Measurements from ENCODE around the gene ABHD6.
"Not testable (repeated sequence)": the region's sequence is repeated elsewhere in the genome, so short reads cannot be mapped to it uniquely, and the experiment has no call there.

Gene ABHD6

DNA sequence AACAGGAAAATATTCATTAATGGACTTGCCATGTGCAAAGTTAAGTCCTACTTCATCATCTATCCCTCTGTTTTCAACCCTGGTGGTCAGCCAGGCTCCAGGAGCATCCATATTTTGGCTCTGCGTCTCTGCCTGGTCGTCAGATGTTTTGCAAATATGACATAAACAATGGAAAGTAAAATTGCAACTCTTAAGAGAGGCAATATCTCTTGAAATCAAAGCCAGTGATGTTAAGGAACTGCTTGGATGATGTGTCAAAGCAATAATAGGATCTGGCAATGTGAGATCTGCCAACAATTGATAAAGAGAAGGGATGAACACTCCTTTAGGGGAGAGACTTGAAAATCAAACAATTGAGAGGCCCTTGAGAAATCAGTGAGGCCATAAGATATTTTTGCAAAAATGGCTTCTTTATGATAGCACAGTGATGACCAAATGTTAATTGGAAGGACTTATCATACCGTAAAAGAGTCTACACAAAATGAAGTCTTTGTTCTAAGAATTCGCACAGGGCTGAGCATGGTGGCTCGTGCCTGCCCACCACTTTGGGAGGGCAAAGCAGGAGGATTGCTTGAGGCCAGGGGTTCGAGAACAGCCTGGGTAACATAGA is 6.5 kb downstream of the ABHD6 start:
- no peak for DNase-seq

DNA sequence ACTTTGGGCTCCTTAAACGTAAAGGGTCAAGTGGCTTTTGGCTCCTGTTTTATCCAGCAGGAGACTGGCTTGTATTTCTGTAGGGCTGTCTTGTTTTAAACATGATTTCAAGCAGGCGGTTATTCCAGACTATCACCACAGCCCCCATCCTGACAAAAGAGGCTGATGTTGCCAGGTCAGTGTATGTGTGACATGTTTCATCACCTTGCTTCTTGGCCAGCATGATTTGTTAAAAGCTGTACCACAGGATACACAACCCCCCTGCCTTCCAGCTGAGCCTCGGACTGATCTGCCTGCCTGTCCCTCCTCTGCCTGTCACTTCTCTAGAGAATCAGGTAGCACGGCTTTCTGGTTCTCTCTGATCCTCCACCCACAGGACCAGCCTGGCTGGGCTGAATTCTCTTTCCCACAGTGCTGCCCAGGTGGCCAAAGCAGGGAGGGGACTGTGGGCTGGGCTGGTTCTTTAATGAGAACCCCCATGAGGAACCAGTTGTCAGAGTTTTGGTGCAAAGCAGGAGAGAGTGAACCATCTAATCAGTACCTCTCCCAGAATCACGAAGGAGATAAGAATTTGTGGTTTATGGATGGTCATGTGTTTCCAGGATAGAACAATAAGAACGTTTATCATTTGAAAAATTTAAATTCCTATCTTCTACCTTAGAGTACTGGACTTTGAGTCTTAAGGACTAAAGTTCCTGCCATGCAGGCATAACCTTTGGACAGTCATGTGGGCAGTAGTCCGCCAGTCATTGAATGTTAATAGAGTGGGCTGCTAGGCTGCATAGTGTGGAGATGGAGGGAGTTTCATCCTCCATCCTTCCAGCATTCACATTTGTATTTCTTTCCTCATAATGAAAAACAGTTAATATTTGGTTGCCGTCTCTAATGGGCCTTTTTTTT is 8.8 kb downstream of the ABHD6 start:
- no peak for DNase-seq

DNA sequence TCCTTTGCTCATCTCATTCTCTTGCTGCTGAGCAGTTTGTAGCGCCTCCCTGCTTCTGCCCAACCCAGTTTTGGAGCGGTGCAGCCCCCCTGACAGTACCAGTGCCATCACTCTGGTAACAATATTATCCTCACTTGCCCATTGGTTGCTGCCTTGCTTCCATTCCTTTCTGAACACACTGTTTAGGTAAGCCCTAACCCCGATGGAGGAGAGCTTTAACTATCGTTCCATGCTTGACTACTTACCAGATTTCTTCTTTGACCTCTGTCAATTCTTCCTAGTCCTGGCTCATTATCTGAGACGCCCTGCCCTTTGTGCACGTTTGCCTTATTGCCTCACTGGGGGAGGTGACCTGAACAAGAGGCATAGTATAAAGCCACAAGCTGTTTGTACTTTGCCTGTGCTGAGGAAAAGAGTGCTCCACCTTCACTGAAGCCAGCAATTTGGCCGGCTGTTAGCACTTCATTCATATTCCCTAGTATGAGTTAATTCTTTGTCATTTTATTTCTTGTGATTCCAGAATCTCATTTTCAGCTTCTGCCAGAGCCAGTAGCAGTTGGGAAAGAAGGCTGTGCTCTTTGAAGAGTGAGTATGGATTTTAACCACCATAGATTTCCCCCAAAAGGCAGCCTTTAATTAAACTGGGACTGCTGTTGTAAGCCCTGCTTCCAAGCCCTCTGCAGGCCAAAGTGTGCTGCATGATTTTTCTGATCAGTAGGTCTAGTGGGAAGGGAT is 11.9 kb downstream of the ABHD6 start:
- DNase-seq: no peak

DNA sequence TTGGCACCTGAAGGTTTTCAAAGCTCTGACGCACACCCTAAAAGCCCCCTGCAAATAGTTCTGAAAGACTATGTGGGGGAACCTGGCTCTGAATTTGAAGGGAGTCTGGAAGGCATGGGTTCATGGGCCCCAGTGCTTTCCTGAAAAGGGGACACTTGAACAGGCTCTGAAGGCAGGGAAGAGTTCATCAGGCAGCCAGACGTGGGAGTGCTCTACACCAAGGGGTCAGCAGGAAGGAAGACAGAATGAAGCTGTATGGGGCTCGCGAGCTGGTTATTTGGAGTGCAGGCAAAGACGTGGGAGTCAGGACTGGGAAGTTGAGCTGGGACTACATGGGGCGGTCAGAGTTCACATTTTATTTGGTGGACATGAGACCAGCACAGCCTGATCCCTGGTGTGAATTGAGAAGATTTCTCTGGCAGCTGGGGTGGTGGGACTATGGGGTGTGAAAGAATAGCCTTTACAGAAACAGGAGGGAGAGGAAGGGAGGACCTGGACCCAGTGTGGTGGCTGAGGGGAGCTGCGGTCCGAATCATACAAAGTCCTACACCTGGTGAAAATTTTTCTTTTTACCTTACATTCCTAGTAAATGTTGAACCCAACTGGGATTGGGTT is 12.6 kb downstream of the ABHD6 start:
- DNase-seq: no peak

DNA sequence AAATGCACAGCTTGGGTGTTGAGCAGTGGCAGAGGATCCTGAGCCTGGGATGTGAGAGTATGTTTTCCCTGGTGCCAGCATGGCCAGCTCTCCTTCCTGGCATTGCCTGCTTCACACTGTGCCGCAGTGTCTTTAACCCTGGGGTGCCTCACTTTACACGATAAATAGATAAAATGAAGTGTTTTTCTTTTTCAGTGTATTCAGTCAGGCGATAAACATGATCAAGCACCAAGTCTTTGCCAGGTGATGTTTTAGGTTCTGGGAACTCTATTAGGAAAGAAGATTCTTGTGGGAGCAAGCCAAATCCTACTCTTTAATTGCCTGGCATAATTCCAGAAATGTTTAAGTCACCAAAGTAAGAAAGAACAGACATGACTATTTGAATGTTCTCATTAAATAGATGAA is 14.0 kb downstream of the ABHD6 start:
- no peak for DNase-seq

DNA sequence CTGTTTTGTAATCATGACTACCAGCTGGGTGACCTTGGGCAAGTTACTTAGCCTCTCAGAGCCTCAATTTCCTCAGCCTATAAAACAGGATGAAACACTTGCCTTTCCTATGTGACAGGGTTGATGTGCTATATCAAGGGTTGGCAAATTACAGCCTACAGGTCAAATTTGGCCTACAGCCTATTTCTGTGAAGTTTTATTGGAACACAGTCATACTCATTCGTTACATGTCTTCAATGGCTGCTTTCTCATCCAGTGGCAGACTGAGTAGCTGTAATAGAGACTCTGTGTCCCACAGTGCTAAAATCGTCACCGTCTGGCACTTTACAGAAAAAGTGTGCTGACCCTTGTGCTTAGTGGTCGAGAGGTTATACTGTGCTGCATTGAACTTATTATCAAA is 16.6 kb downstream of the ABHD6 start:
- DNase-seq: no peak

DNA sequence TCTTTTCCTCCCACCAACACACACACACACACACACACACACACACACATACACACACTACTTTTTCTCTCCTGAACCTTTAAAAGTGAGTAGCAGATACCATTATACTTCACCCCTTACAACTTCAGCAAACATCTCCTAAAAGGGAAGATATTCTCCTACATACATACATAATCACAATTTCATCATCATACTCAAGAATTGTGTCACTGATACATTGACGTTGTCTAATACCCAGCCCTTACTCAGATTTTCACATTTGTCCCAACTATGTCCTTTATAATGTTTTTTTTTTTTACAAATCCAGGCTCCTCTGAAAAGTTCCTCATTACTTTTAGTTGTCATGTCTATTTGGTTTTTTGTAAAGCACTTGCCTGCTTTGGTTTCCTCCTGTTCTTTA is 18.5 kb downstream of the ABHD6 start:
- DNase-seq: no peak

DNA sequence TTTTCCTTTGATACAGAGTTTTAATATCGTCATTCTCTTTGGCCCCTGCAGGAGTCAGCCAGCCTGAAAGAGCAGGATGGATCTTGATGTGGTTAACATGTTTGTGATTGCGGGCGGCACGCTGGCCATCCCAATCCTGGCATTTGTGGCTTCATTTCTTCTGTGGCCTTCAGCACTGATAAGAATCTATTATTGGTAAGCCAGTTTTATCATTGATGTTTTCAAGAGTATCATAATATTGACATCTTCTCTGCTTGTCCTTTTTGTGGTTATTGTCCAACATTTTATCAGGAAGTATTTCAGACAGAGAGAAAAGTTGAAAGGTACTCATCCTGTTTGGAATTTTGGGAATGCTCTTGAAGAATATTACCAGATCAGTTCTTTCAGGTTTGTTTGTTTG is 18.9 kb downstream of the ABHD6 start:
- no peak for DNase-seq

DNA sequence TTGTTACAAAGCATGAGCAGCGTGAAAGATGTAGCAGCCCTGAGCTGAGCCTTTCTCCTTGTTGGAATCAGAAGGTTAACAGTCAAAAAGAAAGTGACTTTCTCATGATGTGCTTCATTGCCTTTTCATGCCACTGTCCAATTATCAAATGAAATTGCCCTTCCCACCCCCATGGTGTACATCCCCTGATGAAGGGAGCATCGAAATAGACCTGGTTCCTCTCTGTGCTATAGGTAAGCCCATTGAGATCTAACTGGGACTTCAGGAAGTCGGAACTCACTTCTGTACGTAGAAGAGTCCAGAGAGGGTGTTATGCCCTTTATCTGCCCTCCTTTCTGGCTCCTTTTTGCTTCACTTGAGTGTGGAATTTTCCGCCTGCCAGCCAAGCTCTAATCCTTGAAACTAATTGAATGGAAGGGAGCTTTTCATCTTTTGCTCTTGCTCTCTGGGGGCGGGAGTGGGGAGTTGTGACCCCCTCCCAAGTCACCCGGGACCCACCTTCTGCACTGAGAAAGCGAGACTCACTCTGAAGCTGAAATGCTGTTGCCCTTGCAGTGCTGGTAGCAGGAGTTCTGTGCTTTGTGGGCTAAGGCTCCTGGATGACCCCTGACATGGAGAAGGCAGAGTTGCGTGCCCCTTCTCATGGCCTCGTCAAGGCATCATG is 20.9 kb downstream of the ABHD6 start:
- DNase-seq: no peak

DNA sequence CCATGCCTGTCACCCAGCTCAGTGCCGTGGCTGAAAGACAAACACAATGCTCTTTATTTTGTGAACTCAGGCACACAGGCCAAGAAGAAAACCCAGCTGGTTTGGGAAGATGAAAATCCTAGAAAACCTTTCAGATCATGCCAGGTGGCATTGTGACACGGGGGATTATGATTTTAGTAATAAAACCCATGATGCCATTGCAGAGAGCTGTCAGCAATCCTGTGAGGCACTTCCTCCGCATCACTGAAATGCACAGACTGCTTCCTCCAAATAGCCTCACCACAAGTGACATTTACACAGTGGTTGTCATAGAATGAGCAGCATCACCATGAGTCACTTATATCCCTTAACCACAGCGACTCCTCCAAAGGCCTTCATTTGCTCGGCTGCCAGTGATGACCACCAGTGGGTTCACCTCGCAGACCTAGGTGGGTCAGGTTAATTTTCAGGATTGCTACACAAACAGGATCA is 22.7 kb downstream of the ABHD6 start:
- no peak for DNase-seq

DNA sequence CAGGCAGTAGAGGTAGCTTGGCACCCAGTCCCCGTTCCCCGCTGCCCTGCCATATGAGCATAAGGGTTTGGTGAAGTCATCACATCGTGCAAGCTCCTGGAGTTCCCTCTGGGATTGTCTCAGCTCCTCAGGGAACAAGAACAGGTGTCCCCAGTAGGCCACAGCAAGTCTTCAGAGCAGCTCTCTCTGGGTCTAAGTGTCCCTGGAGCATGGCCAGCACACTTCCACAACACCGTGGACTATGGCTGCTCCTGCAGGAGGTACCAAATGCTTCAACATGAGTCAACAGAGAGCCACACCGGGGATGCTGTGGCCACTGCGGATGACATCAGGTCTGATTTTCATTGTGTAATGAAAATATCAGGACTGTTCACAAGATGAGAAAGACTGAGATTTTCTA is 23.1 kb downstream of the ABHD6 start:
- no peak for DNase-seq

DNA sequence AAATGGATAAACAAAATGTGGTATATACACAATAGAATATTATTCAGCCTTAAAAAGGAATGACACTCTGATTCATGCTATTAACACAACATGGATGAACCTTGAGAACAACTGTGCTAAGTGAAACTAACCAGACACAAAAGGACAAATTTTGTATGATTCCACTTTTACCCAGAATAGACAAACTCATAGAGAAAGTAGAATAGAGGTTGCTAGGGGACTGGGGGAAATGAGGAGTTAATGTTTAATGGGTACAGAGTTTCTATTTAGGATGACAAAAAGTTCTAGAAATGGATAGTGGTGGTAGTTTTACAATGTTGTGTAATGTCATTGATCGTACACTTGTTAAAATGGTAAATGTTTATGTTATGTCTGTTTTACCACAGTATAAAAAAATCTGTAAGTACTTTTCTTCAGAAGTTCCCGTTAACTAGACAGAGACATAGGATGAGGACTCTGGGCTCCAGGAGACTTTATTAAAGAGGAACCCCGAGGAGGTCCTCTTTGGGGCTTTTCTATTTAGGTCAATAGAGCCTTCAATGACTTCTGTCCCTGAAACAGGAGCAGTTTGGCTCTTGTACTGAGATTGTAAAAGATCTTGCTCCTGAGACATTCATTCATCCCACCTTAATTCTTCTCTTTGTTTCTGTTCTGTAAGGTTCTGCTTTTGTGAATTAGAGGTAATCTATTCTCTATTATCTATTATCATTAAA is 24.5 kb downstream of the ABHD6 start:
- DNase-seq: no peak

DNA sequence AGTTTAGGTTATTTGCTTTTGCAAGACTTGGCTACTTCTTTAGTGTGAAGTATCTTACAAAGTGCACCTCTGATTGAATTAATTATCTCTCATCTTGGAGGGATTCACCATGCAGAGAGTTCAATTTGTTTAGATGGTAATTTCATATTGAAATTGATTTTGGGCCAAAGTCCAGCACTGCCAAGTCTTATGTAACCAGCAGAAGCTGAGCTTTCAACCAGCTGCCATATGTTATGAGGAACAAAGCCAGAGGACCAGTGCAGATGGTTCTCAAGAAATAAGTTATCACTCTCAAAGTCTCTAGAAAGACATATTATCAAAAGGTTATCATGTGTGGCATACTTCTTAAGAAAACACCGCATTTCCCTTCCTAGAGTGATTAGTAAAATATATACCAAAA is 29.0 kb downstream of the ABHD6 start:
- DNase-seq: no peak

DNA sequence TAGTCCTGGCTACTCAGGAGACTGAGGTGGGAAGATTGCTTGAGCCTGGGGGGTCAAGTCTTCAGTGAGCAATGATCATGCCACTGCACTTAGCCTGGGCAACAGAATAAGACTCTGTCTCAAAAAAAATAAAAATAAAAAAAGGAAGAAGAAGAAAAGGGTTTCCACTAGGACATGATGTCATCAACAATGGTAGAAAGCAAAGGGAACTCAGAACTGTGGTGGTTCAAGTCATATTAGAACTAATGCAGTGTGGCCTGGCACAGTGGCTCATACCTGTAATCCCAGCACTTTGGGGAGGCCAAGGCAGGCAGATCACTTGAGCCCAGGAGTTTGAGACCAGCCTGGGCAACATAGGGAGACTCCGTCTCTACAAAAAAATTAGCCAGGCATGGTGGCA is 30.0 kb downstream of the ABHD6 start:
- DNase-seq: not testable (repeated sequence)

DNA sequence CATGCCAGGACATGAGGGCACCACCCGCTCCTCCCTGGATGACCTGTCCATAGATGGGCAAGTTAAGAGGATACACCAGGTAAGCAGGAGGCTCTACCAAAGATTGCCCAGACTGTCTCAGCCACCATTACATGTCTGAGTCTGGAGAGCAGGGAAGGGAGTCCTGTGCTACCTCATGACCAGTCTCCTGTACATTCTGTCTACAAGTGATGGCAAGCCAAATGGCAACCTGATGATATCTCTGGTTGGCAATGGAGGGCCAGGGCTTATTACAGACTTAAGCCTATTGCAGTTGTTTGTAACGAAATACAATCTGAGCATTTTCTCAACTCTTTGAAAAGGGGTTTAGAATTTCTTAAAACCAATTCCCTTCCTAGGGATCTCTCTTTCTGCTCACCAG is 31.8 kb downstream of the ABHD6 start:
- DNase-seq: no peak

DNA sequence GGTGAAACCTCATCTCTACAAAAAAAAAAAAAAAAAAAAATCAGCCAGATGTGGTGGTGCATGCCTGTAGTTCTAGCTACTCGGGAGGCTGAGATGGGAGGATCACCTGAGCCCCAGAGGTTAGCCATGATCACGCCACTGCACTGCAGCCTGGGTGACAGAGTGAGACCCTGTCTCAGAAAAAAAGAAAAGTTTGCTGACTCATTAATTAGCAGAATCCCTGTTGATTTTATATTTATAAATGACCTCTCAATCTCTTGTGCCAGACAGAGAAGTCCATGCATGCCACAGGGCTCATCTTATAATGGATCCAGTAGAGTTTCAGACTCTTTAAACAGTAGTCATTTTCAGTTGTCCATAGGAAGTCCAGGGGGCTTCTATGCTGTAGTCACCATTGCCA is 32.9 kb downstream of the ABHD6 start:
- no peak for DNase-seq

DNA sequence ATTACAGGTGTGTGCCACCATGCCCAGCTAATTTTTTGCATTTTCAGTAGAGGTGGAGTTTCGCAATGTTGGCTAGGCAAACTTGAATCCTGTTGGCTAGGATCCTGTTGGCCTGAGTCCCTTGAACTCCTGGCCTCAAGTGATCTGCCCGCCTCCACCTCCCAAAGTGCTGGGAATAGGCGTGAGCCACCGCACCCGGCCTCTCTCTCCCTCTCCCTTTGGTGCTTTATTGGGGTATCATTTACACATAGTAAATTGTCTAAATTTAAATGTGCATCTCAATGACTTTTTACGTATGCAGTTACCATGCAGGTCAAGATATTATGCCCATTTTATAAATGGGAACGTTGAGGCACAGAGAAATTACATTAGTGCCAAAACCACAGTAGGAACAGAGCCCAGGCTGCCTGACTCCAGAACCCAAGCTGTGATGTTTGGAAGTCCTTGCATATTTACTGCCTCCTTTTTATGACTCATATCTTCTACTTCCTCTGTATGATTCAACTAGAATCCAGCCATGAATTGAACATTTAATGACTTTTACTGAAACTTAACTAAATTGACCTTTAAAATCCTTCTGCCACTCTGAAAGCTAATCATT is 34.4 kb downstream of the ABHD6 start:
- no peak for DNase-seq

DNA sequence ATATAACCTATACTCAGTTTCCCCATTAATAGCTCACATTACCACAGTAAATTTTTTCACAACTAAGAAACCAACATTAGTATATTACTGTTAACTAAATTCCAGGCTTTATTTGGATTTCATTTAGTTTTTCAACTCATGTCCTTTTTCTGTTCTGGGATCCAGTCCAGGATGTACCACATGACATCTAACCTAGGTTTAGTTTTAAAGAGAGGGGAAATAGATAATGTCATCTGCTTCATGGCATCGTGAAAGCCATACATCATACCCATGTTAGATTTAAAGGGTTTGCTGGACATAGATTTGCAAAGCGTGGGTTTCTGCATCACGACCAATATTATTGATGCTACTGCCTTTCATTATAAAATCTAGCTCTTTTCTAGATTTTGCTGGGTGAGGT is 35.3 kb downstream of the ABHD6 start:
- DNase-seq: no peak

DNA sequence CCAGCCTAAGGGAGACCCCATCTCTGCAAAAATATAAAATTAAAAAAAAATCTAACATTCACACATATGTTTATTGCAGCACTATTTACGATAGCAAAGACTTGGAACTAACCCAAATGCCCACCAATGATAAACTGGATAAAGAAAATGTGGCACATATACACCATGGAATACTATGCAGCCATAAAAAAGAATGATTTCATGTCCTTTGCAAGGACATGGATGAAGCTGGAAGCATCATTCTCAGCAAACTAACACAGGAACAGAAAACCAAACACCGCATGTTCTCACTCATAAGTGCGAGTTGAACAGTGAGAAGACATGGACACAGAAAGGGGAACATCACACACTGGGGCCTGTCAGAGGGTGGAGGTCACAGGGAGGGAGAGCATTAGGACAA is 35.8 kb downstream of the ABHD6 start:
- DNase-seq: not testable (repeated sequence)

DNA sequence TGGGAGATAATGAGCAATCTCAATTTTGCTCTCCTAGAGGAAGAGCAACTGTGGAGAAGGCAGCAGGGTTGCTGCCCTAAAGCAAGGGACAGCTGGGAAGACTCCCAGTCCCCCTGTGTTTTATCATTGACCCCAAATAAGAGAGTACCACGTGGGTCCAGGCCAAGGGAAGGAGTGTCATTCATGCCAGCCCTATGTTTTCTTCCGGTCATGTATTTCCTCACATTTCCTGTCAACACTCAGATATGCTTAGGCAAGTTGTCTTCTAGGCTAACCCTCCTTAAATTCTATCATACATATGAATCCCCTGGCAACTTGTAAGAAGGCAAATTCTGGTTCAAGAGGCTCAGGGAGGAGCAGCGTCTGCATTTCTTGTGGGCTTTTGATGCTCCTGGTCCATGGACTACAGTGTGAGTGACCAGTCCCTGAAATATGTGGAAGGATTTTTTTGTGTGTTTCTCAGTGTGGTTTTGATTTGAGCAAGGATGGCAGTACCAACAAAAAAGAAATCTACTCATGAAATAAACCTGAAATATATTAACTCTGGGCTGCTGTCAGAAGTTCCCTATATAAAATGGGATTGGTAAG is 36.5 kb downstream of the ABHD6 start:
- DNase-seq: no peak

DNA sequence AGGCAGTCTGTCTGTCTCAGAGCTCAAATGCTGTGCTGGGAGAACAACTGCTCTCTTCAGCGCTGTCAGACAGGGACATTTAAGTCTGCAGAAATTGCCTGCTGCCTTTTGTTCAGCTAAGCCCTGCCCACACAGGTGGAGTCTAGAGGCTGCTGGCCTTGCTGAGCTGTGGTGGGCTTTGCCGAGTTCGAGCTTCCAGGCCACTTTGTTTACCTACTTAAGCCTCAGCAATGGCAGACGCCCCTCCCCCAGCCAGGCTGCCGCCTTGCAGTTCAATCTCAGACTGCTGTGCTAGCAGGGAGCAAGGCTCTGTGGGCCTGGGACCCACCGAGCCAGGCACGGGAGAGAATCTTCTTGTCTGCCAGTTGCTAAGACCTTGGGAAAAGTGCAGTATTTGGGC is 43.5 kb downstream of the ABHD6 start:
- no peak for DNase-seq

All from NCI-H146 (cell line).